HG03135 (cell line): ENCODE results near the gene FUZ.

Source experiments
- ATAC-seq: cut with Tn5 transposase; IDR thresholded peaks from one replicate; pipeline ENCODE4 v1.9.1; 2021; ENCODE audit warnings: mild to moderate bottlenecking, moderate library complexity; ENCODE audit not compliant: unreplicated experiment

Gene FUZ

DNA sequence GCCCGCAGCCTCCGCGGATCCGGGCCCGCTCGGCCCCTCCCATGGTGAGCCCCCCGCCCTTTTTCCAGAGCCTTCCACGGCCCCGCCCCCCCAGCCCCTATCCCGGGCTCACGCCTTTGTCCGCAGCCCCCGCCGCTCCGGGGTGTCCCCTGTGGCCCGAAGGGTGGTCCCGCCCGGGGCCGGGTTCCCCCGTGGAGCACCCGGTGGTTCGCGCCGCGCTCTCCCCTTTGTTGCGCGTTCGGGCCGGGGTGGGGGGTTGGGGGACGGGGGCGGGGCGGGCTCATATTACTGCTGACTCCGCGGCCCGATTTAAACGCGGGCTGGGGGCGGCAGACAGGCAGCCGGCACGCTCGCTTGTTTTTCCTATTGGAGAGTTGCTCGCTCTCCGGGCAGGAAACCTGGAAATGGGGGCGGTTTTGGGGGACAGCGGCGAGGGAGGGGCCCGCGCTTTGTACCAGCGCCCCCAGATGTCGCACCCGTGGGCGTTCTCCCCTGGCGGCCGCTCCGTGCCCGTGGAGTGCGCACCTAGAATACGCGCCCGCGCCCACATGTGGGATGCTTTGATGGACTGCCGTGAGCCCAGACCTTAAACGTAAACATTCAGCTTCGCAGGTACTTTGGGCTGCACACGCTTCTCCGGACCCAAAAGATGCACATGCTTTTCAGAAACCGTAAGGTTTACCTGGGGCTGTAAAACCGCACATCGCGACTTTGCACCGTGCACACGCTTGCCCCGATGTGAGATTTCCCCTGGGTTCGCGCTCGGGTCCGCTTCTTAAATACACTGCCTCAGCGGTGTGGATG lies 38.6 kb upstream of the FUZ start:
- no peak for ATAC-seq

- ATAC-seq, result peak; percentile 71
Measured at GRCh38 chr19:49850487-49851342, 37.6 kb upstream of the FUZ start, which contains the start of gene PTOV1. PTOV1 (plus strand) TSS chr19:49851159.

- no peak for ATAC-seq
Measured at GRCh38 chr19:49850221-49850486, 37.1 kb upstream of the FUZ start.

DNA sequence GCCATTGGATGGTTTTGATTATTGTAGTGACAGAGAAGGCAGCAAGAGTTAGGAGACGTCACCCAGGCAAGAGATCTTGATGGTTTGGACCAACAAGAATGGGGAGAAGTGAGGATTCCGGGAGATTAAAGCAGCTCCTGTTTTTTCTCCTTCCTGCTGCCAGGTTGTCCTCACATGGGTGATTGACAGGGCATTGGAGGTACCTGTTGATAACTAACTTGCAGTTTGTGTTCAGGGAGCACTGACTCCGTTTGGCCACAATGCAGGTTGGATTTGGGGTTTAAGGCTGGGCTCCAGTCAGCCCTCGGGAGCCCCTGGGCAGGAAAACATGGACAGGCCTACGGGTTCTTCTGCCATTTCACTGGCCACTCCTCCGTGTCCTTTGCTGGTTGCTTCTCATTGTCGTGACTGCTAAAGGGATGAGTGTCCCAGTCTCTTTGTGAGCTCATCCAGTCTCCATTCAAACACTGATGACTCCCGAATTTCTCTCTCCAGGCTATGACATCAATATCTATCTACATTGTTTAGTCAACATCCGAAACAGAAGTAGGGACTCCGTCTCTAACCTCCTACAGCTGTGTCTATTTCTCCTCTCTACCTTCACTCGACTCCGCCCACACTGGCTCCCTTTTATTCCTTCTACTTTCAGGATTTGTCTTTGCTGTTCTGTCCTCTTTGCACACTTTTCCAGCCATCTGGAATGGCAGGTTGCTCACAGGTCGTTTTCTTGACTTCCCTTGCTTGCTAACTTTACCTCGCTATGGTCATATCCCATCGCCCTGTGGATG lies 36.5 kb upstream of the FUZ start:
- ATAC-seq, result no peak

- no peak for ATAC-seq
Measured at GRCh38 chr19:49848938-49849337, 35.8 kb upstream of the FUZ start.

DNA sequence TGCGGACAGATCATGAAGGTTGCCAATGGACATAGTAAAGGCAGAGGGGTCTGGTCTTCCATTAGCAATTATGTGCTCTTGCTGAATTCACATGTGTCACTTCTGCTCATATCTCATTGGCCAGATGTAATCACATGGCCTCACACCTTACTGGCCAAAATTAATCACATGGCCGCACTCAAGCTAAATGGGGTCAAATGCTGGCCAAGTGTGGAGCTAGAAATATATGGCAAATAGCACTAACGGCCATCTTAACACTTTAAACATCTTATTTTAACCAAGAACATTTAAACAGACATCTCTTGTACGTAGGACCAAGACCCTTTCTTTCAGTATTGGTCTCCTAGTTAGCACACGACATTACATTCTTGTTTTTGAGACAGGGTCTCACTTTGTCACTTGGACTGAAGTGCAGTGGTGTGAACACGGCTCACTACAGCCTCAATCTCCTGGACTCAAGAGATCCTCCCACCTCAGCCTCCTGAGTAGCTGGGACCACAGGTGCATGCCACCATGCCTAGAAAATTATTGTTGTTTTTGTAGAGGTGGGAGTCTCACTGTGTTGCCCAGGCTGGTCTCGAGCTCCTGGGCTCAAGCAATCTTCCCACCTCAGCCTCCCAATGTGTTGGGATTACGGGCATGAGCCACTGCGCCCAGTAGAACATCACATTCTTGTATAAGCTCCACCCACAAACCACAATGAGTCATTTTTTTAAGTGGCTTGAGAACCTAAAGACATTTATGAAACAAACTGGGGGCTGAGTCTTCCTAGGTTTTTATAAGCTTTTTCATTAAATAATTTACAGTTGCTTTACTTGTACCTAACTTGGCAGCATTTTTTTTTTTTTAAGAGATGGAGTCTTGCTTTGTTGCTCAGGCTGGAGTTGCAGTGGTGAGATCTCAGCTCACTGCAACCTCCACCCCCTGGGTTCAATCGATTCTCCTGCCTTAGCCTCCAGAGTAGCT lies 34.9 kb upstream of the FUZ start:
- ATAC-seq, result no peak

DNA sequence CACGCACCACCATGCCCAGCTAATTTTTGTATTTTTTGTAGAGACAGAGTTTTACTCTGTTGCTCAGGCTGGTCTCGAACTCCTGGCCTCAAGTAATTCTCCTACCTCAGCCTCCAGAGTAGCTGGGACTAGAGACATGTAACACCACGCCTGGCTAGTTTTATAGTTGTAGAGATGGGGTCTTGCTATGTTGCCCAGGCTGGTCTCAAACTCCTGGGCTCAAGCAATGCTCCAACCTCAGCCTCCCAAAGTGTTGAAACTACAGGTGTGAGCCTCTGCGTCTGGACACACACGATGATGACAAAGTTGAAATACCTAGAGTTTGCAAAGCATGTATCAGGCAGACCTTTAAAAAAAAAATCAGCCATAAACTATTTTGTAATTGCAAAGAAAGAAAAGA lies 33.3 kb upstream of the FUZ start:
- ATAC-seq, result no peak

DNA sequence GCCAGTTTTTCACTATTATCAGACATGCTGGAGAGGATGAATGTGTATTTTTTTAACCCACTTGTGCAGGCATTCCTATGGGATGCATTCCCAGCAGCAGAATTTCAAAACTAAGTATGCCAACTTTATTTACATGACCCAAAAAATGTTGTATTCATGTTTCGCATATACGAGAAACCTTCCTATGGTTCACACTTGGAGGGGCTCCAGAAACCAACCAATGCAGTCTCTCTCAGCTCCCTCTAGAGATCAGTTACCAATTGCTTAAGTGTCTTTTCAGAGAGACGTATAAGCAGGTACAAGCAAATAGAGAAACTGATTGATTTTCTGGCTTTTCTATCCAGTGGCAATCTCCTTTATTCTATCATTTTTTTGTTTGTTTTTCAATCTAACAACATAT lies 32.3 kb upstream of the FUZ start:
- no peak for ATAC-seq

DNA sequence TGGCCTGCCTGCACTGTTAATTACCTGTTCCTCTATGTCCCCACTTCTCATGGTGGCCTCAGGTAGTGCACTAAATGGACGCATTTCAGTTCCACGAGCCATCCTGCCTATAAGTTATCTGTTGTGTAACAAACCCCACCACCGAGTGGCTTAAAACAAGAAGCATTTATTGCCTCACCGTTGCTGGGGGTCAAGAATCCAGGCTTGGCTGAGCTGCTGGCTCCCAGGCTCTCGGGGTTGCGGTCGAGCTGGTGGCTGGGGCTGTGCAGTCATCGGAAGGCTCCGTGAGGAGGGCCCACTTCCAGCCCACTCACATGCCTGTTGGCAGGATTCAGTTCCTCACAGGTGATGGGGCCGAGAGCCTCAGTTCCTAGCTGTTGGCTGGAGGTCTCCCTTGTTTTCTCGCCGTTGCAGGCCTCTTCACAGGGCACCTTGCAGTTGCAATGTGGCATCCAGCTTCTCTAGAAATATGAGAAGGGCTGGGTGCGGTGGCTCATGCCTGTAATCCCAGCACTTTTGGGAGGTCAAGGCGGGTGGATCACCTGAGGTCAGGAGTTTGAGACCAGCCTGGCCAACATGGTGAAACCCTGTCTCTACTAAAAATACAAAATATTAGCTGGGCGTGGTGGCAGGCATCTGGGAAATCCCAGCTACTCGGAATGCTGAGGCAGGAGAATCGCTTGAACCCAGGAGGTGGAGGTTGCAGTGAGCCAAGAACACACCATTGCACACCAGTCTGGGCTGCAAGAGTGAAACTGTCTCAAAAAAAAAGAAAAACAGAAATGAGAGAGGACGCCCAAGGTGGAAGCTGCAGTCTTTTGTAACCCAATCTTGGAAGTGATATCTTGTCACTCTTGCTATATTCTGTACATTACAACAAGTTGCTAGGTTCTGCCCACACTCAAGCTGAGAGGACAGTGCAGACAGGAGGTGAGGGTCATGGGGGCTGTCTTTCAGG lies 31.3 kb upstream of the FUZ start:
- ATAC-seq, result no peak

- no peak for ATAC-seq
Measured at GRCh38 chr19:49843265-49843664, 30.2 kb upstream of the FUZ start.

- ATAC-seq, result no peak
Measured at GRCh38 chr19:49840736-49841249, 27.7 kb upstream of the FUZ start.

DNA sequence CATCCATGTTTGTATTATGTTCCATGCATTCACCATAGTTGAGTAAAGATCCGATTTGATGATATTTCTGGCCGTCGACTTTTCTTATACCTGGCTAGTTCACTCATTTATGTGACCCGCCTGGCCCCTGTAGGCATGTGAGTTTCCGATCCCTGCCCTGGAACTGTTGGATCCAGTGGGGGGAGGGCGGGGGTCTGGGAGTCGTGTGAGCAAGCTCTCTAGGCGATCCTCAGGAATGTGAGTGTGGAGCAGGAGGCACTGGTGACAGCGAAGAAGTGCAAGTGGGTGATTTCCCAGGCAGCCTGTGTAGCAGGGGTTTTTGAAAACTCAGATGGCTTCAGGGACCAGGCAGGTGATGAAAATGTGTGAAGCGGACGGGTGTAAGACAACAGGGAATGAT lies 27.2 kb upstream of the FUZ start:
- no peak for ATAC-seq

- no peak for ATAC-seq
Measured at GRCh38 chr19:49839713-49840112, 26.6 kb upstream of the FUZ start.

DNA sequence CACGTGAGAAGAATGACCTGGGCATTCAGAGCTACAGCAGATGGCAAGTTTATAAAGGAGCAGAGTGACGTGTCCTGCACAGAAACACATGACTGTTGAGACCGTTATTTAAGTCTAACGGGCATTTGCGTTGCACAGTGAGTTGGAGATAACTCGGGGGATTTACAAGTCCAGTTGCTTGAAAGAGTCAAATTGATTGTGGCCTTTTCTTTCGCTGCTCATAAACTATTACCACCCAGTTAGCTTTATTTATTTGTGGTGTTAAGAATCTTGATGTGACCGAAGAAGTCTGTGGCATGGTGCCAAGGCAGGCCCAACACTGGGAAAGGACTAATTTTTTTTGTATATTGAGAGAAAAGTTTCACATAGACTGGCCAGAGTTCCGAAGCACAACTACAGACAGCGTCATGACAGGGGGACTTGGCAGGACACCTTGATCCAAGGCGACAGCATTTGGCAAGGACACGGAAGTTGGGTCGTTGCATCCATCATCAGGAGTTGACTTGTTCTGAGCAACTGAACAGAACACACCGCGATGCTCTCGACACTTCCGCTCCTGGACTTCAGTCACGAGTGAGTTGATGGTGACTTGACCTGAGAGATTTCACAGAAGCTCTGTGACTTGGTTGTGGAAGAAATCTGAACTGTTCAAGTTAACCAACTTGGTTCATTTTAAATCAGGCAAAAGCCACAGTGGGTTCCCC lies 25.9 kb upstream of the FUZ start:
- no peak for ATAC-seq

DNA sequence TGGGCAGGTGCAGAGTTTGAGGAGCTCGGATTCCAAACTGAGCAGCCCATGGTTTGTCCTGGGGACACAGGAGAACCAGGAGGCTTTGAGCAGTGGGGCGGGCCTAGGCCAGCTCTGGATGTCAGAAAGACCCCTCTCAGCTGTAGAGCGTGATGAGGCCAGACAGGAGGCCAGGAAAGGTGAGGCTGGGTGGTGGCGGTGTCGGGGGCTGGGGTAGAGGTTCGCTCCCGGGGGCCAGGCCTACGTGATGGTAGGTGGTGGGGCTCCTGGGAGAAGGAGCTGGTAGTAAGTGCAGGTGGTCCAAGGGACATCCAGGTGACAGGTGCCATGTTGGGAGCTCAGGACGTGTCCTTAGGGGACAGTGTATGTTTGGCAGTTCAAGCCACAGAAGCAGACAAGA lies 24.3 kb upstream of the FUZ start:
- ATAC-seq, result no peak

DNA sequence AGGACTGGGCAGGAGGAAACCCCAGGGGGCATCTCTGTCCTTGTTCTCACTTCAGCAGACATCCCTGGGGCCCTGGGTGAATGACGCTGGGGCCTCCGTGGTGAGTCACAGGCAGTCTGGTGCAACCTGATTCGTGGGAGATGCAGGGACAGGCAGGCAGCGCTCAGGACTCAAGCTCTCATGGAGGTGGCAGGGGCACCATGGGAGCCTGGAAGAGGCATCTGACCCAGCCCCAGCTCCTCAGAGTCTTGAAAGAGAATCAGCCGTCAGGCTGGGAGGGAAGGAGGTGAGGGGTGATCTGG lies 23.9 kb upstream of the FUZ start:
- ATAC-seq, result no peak

DNA sequence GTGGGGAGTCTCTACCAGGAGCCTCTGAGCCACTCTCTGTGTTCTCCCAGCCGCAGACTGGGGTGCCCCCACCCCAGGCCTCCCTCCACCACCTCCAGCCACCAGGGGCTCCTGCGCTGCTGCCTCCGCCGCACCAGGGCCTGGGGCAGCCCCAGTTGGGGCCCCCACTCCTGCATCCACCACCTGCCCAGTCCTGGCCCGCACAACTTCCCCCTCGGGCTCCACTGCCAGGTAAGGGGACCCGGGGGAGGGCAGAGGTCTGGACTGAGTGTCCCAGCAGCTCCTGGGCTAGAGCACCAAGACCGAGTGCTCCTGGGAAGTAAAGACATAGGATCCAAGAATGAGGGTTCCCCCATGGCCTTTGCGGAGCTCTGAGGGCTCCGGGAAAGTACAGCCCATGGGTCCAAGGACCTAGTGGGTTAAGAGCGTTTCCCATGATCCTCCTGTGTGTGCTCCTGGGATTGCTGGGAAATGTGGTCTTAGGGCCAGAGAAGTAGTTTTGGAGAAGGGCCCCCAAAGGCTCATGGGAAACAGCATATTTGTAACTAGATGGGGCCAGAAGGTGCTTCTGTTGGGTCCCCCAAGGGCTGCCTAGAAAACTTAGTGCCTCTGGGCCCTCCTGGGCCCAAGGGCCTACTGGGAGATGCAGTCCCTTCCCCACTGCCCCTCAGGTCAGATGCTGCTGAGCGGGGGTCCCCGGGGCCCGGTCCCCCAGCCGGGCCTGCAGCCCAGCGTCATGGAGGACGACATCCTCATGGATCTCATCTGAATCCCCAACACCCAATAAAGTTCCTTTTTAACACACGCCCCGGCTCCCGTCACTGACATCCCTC lies 23.3 kb upstream of the FUZ start:
- no peak for ATAC-seq

- no peak for ATAC-seq
Measured at GRCh38 chr19:49835562-49835961, 22.5 kb upstream of the FUZ start.
